OCI-LY1 (cell line): ENCODE results near the gene RANBP17.

Experiments used
- H2AFZ ChIP-seq: fragments of 200-600 bp; sonication (generic), shearing (Covaris generic); 2 replicates; pipeline ENCODE4 v1.6.0; 2014; ENCODE audit warnings: antibody characterized with exemption, mild to moderate bottlenecking, low read length
- H3F3A ChIP-seq: fragments of 200-600 bp; sonication (generic), shearing (Covaris generic); 2 replicates; pipeline ENCODE4 v1.6.0; 2014; ENCODE audit warnings: mild to moderate bottlenecking, antibody characterized with exemption, low read length, moderate library complexity; ENCODE audit not compliant: insufficient read depth
- H3K27ac ChIP-seq: fragments of 200-600 bp; sonication (generic); 2 replicates; pipeline ENCODE4 v1.5.1; 2014; ENCODE audit warnings: low read length, mixed run types, mild to moderate bottlenecking, low read depth; ENCODE audit not compliant: poor library complexity, severe bottlenecking
- H3K27me3 ChIP-seq: fragments of 200-600 bp; sonication (generic); 2 replicates; pipeline ENCODE4 v1.6.0; 2014; ENCODE audit warnings: antibody characterized with exemption, mild to moderate bottlenecking, low read length, moderate library complexity; ENCODE audit not compliant: insufficient read depth
- H3K36me3 ChIP-seq: fragments of 200-600 bp; sonication (generic); 2 replicates; pipeline ENCODE4 v1.6.1; 2014; ENCODE audit warnings: mild to moderate bottlenecking, antibody characterized with exemption, low read length, moderate library complexity, mixed read lengths; ENCODE audit not compliant: insufficient read depth
- H3K4me1 ChIP-seq: fragments of 200-600 bp; sonication (generic); 2 replicates; pipeline ENCODE4 v1.5.1; 2014; ENCODE audit warnings: mild to moderate bottlenecking, low read length, moderate library complexity; ENCODE audit not compliant: insufficient read depth, severe bottlenecking
- H3K4me2 ChIP-seq: fragments of 200-600 bp; sonication (generic), shearing (Covaris generic); 2 replicates; pipeline ENCODE4 v1.6.1; 2014; ENCODE audit warnings: low read length
- H3K4me3 ChIP-seq: fragments of 200-600 bp; sonication (generic); 2 replicates; pipeline ENCODE4 v1.5.1; 2014; ENCODE audit warnings: low read length, low read depth, mild to moderate bottlenecking, mixed read lengths; ENCODE audit not compliant: poor library complexity, severe bottlenecking
- H3K79me2 ChIP-seq: fragments of 200-600 bp; shearing (Covaris generic); 2 replicates; pipeline ENCODE4 v1.6.1; 2016; ENCODE audit warnings: mixed run types, low read length, mixed read lengths; ENCODE audit not compliant: insufficient read depth
- H3K9ac ChIP-seq: fragments of 200-600 bp; sonication (generic), shearing (Covaris generic); 2 replicates; pipeline ENCODE4 v1.6.1; 2014; ENCODE audit warnings: mild to moderate bottlenecking, low read length, mixed read lengths
- H3K9me2 ChIP-seq: fragments of 200-600 bp; sonication (generic), shearing (Covaris generic); 2 replicates; pipeline ENCODE4 v1.6.1; 2014; ENCODE audit warnings: low read depth, mild to moderate bottlenecking, low read length, mixed read lengths
- H3K9me3 ChIP-seq: fragments of 200-600 bp; shearing (Covaris generic); 2 replicates; pipeline ENCODE4 v1.6.1; 2014; ENCODE audit warnings: low read length, mixed read lengths
- H4K20me1 ChIP-seq: fragments of 200-600 bp; sonication (generic), shearing (Covaris generic); 2 replicates; pipeline ENCODE4 v1.6.0; 2016; ENCODE audit warnings: mild to moderate bottlenecking, low read length; ENCODE audit not compliant: insufficient read depth
- CTCF ChIP-seq: fragments of 200-600 bp; sonication (generic), shearing (Covaris generic); IDR thresholded peaks from 2 replicates; pipeline ENCODE4 v1.5.1; 2017; ENCODE audit warnings: mild to moderate bottlenecking, antibody characterized with exemption, low read length, moderate library complexity, mixed read lengths
- EZH2 ChIP-seq: fragments of 200-600 bp; sonication (generic), shearing (Covaris generic); IDR thresholded peaks from 2 replicates; pipeline ENCODE4 v1.8.0; 2017; ENCODE audit warnings: borderline replicate concordance, mixed run types, mild to moderate bottlenecking, antibody characterized with exemption, low read length, moderate library complexity, mixed read lengths

The RANBP17 gene

GRCh38 chr5:171080186-171080938 lies 218.5 kb downstream of the RANBP17 start:
- Histone ChIP-seq H3K27me3 (no peaks in the 10 kb centered on the region), H3K4me2 (no peak overlapping the region), H3K27ac (no peak overlapping the region), H3K9ac (no peak overlapping the region), H3K36me3 (no peaks in the 10 kb centered on the region), H3K9me3 (no peaks in the 10 kb centered on the region), H4K20me1 (no peaks in the 10 kb centered on the region), H2AFZ (no peak overlapping the region), H3K4me1 (no peaks in the 10 kb centered on the region), H3F3A (no peaks in the 10 kb centered on the region), H3K4me3 (no peak overlapping the region), H3K9me2 (no peaks in the 10 kb centered on the region), H3K79me2 (no peaks in the 10 kb centered on the region)
- TF ChIP-seq EZH2 (no peak), CTCF (no peak)

GRCh38 chr5:171081319-171081718 lies 219.5 kb downstream of the RANBP17 start:
- Histone ChIP-seq H3K4me1 (no peaks in the 10 kb centered on the region), H3K27ac (no peak overlapping the region), H2AFZ (no peak overlapping the region), H3K4me2 (no peak overlapping the region), H3K9ac (no peak overlapping the region), H3K9me3 (no peaks in the 10 kb centered on the region), H3K27me3 (no peaks in the 10 kb centered on the region), H4K20me1 (no peaks in the 10 kb centered on the region), H3K4me3 (no peak overlapping the region), H3K79me2 (no peaks in the 10 kb centered on the region), H3K9me2 (no peaks in the 10 kb centered on the region), H3K36me3 (no peaks in the 10 kb centered on the region), H3F3A (no peaks in the 10 kb centered on the region)
- TF ChIP-seq EZH2, result no peak
- TF ChIP-seq CTCF, result no peak

- Histone ChIP-seq H3K9me3 (no peaks in the 10 kb centered on the region), H3K27ac (no peak overlapping the region), H3K36me3 (no peaks in the 10 kb centered on the region), H3K27me3 (no peaks in the 10 kb centered on the region), H3K4me2 (no peak overlapping the region), H3K4me3 (no peak overlapping the region), H2AFZ (no peak overlapping the region), H3K79me2 (no peaks in the 10 kb centered on the region), H3K9ac (no peak overlapping the region), H3F3A (no peaks in the 10 kb centered on the region), H3K4me1 (no peaks in the 10 kb centered on the region), H4K20me1 (no peaks in the 10 kb centered on the region), H3K9me2 (no peaks in the 10 kb centered on the region)
- TF ChIP-seq EZH2 (no peak), CTCF (no peak)
Observed at GRCh38 chr5:171092194-171092593, 230.4 kb downstream of the RANBP17 start.
